Measurements from ENCODE around the gene MAP3K20.

The MAP3K20 gene

GRCh38 chr2:173231042-173231441 lies 155.4 kb downstream of the MAP3K20 start:
- TF ChIP-seq, protein P1, sequence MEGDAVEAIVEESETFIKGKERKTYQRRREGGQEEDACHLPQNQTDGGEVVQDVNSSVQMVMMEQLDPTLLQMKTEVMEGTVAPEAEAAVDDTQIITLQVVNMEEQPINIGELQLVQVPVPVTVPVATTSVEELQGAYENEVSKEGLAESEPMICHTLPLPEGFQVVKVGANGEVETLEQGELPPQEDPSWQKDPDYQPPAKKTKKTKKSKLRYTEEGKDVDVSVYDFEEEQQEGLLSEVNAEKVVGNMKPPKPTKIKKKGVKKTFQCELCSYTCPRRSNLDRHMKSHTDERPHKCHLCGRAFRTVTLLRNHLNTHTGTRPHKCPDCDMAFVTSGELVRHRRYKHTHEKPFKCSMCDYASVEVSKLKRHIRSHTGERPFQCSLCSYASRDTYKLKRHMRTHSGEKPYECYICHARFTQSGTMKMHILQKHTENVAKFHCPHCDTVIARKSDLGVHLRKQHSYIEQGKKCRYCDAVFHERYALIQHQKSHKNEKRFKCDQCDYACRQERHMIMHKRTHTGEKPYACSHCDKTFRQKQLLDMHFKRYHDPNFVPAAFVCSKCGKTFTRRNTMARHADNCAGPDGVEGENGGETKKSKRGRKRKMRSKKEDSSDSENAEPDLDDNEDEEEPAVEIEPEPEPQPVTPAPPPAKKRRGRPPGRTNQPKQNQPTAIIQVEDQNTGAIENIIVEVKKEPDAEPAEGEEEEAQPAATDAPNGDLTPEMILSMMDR (IDR thresholded peaks at IDR 0.05; ENCODE audit: low read depth, low read length, missing control alignments), result no peak
- H3K27me3 ChIP-seq (replicated peaks), result no peaks in the 10 kb centered on the region
- H3K4me3 ChIP-seq (ENCODE audit: low read depth, low read length), result no peak overlapping the region
- DNase-seq, result no peak
- in situ Hi-C loops (cut with HindIII; ENCODE audit: low pct_ligation_motif_present, low sequenced_read_pairs), result no loop called here
- H3K27ac ChIP-seq, result no peak overlapping the region
- H3K36me3 ChIP-seq (replicated peaks), result peaks cover 7% of the 10 kb centered on the region

DNA sequence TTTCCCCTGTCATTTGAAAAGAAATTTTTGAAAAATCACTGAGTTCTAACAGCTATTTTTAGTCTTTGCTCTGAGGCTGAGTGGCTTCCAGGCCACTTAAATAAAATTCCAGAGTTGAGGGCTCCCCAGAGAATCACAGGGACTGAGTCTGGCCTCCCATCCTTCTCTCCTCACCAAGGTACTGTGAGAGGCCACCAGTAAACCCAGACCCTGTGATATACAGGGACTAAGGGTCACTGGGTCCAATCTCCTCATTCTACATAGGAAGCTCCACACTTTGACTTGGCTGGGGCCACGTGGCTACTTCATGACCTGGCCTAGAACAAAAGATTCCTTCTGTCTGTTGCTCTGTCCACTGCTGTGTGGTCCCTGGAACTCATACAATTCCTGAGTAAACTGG lies 155.8 kb downstream of the MAP3K20 start:
- in situ Hi-C loops (cut with HindIII; ENCODE audit: low pct_ligation_motif_present, low sequenced_read_pairs), result no loop called here
- TF ChIP-seq, protein P1 (IDR thresholded peaks at IDR 0.05; ENCODE audit: low read depth, low read length, missing control alignments), result no peak
- no peak overlapping the region for H3K27ac ChIP-seq
- no peak for DNase-seq
- no peak overlapping the region for H3K4me3 ChIP-seq (ENCODE audit: low read depth, low read length)
- H3K27me3 ChIP-seq (replicated peaks), result no peaks in the 10 kb centered on the region
- H3K36me3 ChIP-seq (replicated peaks), result peaks cover 7% of the 10 kb centered on the region

- Histone ChIP-seq H3K36me3 (replicated peaks) (peaks cover 7% of the 10 kb centered on the region), H3K27me3 (replicated peaks) (no peaks in the 10 kb centered on the region)
- peak; percentile 67 for DNase-seq
Observed at GRCh38 chr2:173232956-173233744, 157.5 kb downstream of the MAP3K20 start.

GRCh38 chr2:173235947-173236803 lies 160.5 kb downstream of the MAP3K20 start:
- H3K36me3 ChIP-seq (replicated peaks), result peaks cover 7% of the 10 kb centered on the region
- DNase-seq, result no peak
- no peaks in the 10 kb centered on the region for H3K27me3 ChIP-seq (replicated peaks)
- no peak overlapping the region for H3K27ac ChIP-seq
- TF ChIP-seq, protein P1 (IDR thresholded peaks at IDR 0.05; ENCODE audit: low read depth, low read length, missing control alignments), result no peak
- H3K4me3 ChIP-seq (ENCODE audit: low read depth, low read length), result no peak overlapping the region
- in situ Hi-C loops (cut with HindIII; ENCODE audit: low pct_ligation_motif_present, low sequenced_read_pairs), result no loop called here

More at GRCh38 chr2:173232956-173233744, 157.5 kb downstream of the MAP3K20 start:
- Histone ChIP-seq H3K27ac (no peak overlapping the region), H3K4me3 (ENCODE audit: low read depth, low read length) (no peak overlapping the region)
- TF ChIP-seq, protein P1 (IDR thresholded peaks at IDR 0.05; ENCODE audit: low read depth, low read length, missing control alignments), result no peak
- in situ Hi-C loops (cut with HindIII; ENCODE audit: low pct_ligation_motif_present, low sequenced_read_pairs), result no loop called here

- H3K36me3 ChIP-seq (replicated peaks), result no peaks in the 10 kb centered on the region
- H3K27ac ChIP-seq, result no peak overlapping the region
- TF ChIP-seq, protein P1 (IDR thresholded peaks at IDR 0.05; ENCODE audit: low read depth, low read length, missing control alignments), result no peak
- no peak overlapping the region for H3K4me3 ChIP-seq (ENCODE audit: low read depth, low read length)
- no peaks in the 10 kb centered on the region for H3K27me3 ChIP-seq (replicated peaks)
- in situ Hi-C loops (cut with HindIII; ENCODE audit: low pct_ligation_motif_present, low sequenced_read_pairs), result no loop called here
- no peak for DNase-seq
Observed at GRCh38 chr2:173238385-173238784, 162.7 kb downstream of the MAP3K20 start.

Measured in brain microvascular endothelial cell (primary cell).